Endothelial cell of umbilical vein (primary cell): ENCODE measurements around the gene TSN. TPM values are rescaled to one million over a fixed set of nuclear protein-coding genes. Genes with fewer than 3 reads are reported as not detected.
"Not testable (repeated sequence)": the region's sequence is repeated elsewhere in the genome, so short reads cannot be mapped to it uniquely, and the experiment has no call there.

Experiments
- BruUV-seq: library from RNA; stranded (reverse); fragments of 400-500 nt; replicated peaks from 2 replicates; lab custom pipeline; 2021; lab: Mats Ljungman, UMichigan
- CTCF ChIA-PET: fragments of 300-600, 350-600 bp; sonication (Branson Sonifier 250); formaldehyde crosslinking; loops from one replicate; lab custom pipeline; 2021; ENCODE audit warnings: antibody characterized with exemption, inconsistent platforms; lab: Charles Lee
- POLR2A ChIA-PET: fragments of 300-600, 350-600 bp; sonication (Branson Sonifier 250); formaldehyde crosslinking; loops from one replicate; lab custom pipeline; 2021; ENCODE audit warnings: antibody characterized with exemption, inconsistent platforms; lab: Charles Lee
- DNase-seq: peaks from one replicate; pipeline ENCODE4 v3.0.0-alpha.2; 2011; ENCODE audit warnings: low read depth, low spot score
- FAIRE-seq: peaks from 2 replicates; lab custom pipeline; 2011; peaks lifted over from hg19 to GRCh38; lab: Jason Lieb, UNC
- H2AFZ ChIP-seq: 2 replicates; pipeline ENCODE4 v1.6.0; 2012; ENCODE audit warnings: low read depth, low read length, control low read depth, inconsistent platforms
- H3K27ac ChIP-seq: 2 replicates; pipeline ENCODE4 v1.5.1; 2011; ENCODE audit warnings: low read depth, mild to moderate bottlenecking, control low read depth, low read length, moderate library complexity; ENCODE audit not compliant: insufficient read depth
- H3K27me3 ChIP-seq, 2 experiments: 2 replicates each; pipeline versions ENCODE4 v1.6.0 to v1.6.1; 2011; ENCODE audit warnings: low read length in 2 of 2, mixed read lengths in 1 of 2; ENCODE audit not compliant: control insufficient read depth in 2 of 2, insufficient read depth in 2 of 2
- H3K36me3 ChIP-seq, 2 experiments: 2 replicates in 1 of 2; 3 replicates in 1 of 2; pipeline ENCODE4 v1.5.1; 2011; ENCODE audit warnings: low read length in 2 of 2, mild to moderate bottlenecking in 1 of 2, moderate library complexity in 1 of 2; ENCODE audit not compliant: control insufficient read depth in 2 of 2, insufficient read depth in 2 of 2; ENCODE audit errors: extremely low read depth in 1 of 2
- H3K4me1 ChIP-seq: 3 replicates; pipeline ENCODE4 v1.5.1; 2011; ENCODE audit warnings: mild to moderate bottlenecking, low read length; ENCODE audit not compliant: control insufficient read depth, insufficient read depth; ENCODE audit errors: extremely low read depth
- H3K4me2 ChIP-seq: 2 replicates; pipeline ENCODE4 v1.6.1; 2011; ENCODE audit warnings: low read length, control low read depth, mixed read lengths; ENCODE audit not compliant: insufficient read depth
- H3K4me3 ChIP-seq, 3 experiments: fragments of 200-600 bp in 1 of 3; sonication (generic), shearing (Covaris generic) in 1 of 3; replicated peaks in 1 of 3; 2 replicates each; pipeline ENCODE4 v1.5.1; 2011 to 2016; ENCODE audit warnings: control low read depth in 3 of 3, low read length in 3 of 3, mild to moderate bottlenecking in 2 of 3, inconsistent platforms in 1 of 3, low read depth in 1 of 3, moderate library complexity in 1 of 3; ENCODE audit not compliant: insufficient read depth in 1 of 3
- H3K79me2 ChIP-seq: 2 replicates; pipeline ENCODE4 v1.6.0; 2012; ENCODE audit warnings: low read length, inconsistent platforms; ENCODE audit not compliant: control insufficient read depth, insufficient read depth
- H3K9ac ChIP-seq: replicated peaks from 2 replicates; pipeline ENCODE3; 2011; ENCODE audit warnings: low read length, control low read depth; ENCODE audit not compliant: insufficient read depth; ENCODE audit errors: extremely low read depth
- H3K9me1 ChIP-seq: replicated peaks from 3 replicates; pipeline ENCODE4 v1.6.0; 2011; ENCODE audit warnings: mild to moderate bottlenecking, low read length; ENCODE audit not compliant: control insufficient read depth, insufficient read depth; ENCODE audit errors: extremely low read depth
- H3K9me3 ChIP-seq: replicated peaks from 2 replicates; pipeline ENCODE4 v1.5.1; 2012; ENCODE audit warnings: low read length, inconsistent platforms; ENCODE audit not compliant: control insufficient read depth, insufficient read depth
- H4K20me1 ChIP-seq: replicated peaks from 2 replicates; pipeline ENCODE3; 2011; ENCODE audit warnings: mild to moderate bottlenecking, low read length; ENCODE audit not compliant: control insufficient read depth, insufficient read depth; ENCODE audit errors: extremely low read depth
- CTCF ChIP-seq, 2 donors: IDR thresholded peaks; 1 replicate in 1 of 2; 2 replicates in 1 of 2; pipeline ENCODE4 v1.5.1; 2011; ENCODE audit warnings: low read length in 2 of 2, mild to moderate bottlenecking in 2 of 2, moderate library complexity in 2 of 2, control low read depth in 1 of 2, inconsistent platforms in 1 of 2, low read depth in 1 of 2; ENCODE audit not compliant: insufficient read depth in 1 of 2; ENCODE audit errors: extremely low read depth in 1 of 2
- EZH2 ChIP-seq: IDR thresholded peaks from 2 replicates; pipeline ENCODE4 v1.6.1; 2012; ENCODE audit warnings: borderline replicate concordance, low read depth, mild to moderate bottlenecking, moderate library complexity, low read length, inconsistent platforms; ENCODE audit not compliant: severe bottlenecking
- MYC ChIP-seq: IDR thresholded peaks from one replicate; pipeline ENCODE4 v1.6.1; 2011; ENCODE audit warnings: mild to moderate bottlenecking, low read depth, low read length
- POLR2A ChIP-seq: IDR thresholded peaks from 2 replicates; pipeline ENCODE4 v1.6.1; 2012; ENCODE audit warnings: low read depth, mild to moderate bottlenecking, control low read depth, low read length
- POLR2AphosphoS5 ChIP-seq: IDR thresholded peaks from 2 replicates; pipeline ENCODE4 v1.6.1; 2012; ENCODE audit warnings: low read depth, mild to moderate bottlenecking, control low read depth, low read length, moderate library complexity; ENCODE audit not compliant: insufficient read depth
- dilution Hi-C: fragments of 300-500 bp; cut with MboI; formaldehyde crosslinking; loops from one replicate; pipeline ENCODE4 v1.15.0; 2019; ENCODE audit warnings: low sequenced_read_pairs; ENCODE audit not compliant: extremely low pct_ligation_motif_present
- intact Hi-C: fragments of 100-400 bp; cut with micrococcal nuclease; formaldehyde crosslinking; loops from one replicate; pipeline ENCODE4 v1.10.0; 2022
- polyA plus RNA-seq, 4 experiments: library from polyadenylated mRNA; depleted of rRNA in 3 of 4; stranded (reverse) in 3 of 4; unstranded in 1 of 4; fragments of >200 nt; gene quantifications; 2 replicates each; pipeline versions ENCODE4 v1.2.1 to v1.2.3, GENCODE V29; 2011 to 2012; ENCODE audit warnings: missing spikeins in 1 of 4
- total RNA-seq: library from RNA; stranded (reverse); gene quantifications from 2 replicates; pipeline ENCODE4 v1.2.3, GENCODE V29; 2021

TSN gene
- total and polyA plus RNA-seq, 2 donors (not counting 3 experiments of a cell fraction or from before 2014, with no cell fraction given), result 33.2 to 76.1 TPM

DNA sequence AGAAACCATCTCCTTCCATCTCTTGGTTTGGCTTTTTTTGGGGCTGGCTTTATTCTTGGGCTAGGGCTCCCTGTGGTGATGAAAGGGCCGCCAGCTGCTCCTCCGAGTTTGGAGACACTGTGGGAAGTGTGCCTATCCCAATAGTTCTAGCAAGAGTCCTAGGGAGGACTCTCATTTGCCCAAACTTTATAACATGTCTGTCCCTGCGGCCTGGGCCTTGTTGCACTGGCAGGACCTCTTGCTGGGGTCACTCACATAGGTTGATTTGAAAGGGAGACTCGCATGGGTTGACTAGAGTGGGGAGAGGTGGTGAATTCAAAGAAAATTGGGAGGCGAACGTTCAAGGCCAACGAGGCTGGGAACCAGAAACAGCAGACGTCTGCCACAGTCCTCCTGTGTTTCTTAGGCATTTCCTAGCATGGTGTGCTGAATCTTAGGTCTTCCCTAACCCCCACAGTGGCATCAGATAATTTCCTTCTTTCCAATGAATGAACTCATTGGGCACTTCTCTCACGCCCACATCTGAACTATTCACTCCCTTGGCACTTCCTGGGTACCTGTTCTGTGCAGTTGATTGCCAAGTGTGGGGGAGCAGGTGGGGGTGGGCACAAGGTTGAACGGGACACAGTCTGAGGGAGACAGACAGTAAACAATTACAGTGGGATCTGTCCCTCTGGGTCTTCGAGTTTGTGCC, 45.5 kb upstream of the TSN start:
- BruUV-seq, result no TSS peak
- H3K4me2 ChIP-seq, result no peak overlapping the region
- intact Hi-C loops, result loop anchor here (10.0 kb wide), 1 partner anchor 615 kb away; no protein-coding TSS in a partner anchor

DNA sequence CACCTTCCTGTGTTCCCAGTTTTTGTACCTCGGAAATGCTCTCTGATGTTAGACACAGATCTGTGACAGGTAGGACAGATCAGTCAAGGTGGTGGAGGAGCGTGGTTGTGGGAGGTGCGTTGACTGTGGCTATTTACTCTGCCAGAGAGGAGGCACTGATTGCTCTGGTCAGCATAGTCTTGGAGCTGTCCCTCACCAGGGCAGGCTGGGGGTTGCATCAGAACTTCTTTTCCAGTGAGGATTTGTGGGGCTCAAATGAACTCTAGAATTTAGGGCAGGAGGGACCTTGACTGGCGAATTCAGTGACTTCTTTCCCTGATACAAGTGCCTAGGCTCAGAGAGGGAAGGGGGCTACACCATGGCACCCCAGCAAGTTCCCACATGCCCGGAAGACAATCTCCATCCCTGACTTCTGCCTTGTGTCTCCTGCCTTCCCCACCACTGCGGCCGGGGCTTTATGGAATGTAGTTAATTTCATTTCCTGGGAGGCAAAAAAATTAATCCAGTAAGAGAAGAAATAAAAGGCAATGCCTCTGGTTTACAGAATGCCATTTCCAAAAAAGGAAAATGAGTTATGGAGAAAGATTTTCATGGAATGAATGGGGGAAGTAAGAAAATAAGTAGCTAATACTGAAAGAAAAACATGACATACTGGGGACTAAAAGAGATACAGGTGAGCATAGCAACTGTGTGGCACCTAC, 44.8 kb upstream of the TSN start:
- Histone ChIP-seq H4K20me1 (no peaks in the 10 kb centered on the region), H3K4me1 (no peaks in the 10 kb centered on the region), H3K36me3 (no peaks in the 10 kb centered on the region), H3K27me3 (peaks cover 3 to 10% of the 10 kb centered on the region in 2 experiments), H3K79me2 (no peaks in the 10 kb centered on the region), H3K4me3 (no peak overlapping the region), H3K9me3 (no peaks in the 10 kb centered on the region), H3K9ac (no peak overlapping the region), H3K4me2 (no peak overlapping the region), H3K9me1 (no peaks in the 10 kb centered on the region), H2AFZ (no peak overlapping the region), H3K27ac (no peak overlapping the region)
- TF ChIP-seq CTCF (IDR thresholded peaks at IDR 0.05; ENCODE audit: extremely low read depth in 1 of 2, insufficient read depth in 1 of 2, low read depth in 1 of 2, low read length in 2 of 2), result no peak
- TF ChIP-seq EZH2, result no peak
- dilution Hi-C loops, result no loop called here
- FAIRE-seq (no peak), DNase-seq (no peak)
- ChIA-PET CTCF (no interaction called here), POLR2A (no interaction called here)
- BruUV-seq, result no TSS peak
- intact Hi-C loops, result loop anchor here (10.0 kb wide), 1 partner anchor 616 kb away; no protein-coding TSS in a partner anchor

More for the DNA sequence above, 45.5 kb upstream of the TSN start:
- Histone ChIP-seq H3K36me3 (no peaks in the 10 kb centered on the region), H4K20me1 (no peaks in the 10 kb centered on the region), H3K9ac (no peak overlapping the region), H3K4me3 (no peak overlapping the region), H3K79me2 (no peaks in the 10 kb centered on the region), H3K4me1 (no peaks in the 10 kb centered on the region), H3K27me3 (peaks cover 3 to 10% of the 10 kb centered on the region in 2 experiments), H3K9me3 (no peaks in the 10 kb centered on the region), H3K9me1 (no peaks in the 10 kb centered on the region), H2AFZ (no peak overlapping the region), H3K27ac (no peak overlapping the region)
- ChIA-PET POLR2A (no interaction called here), CTCF (no interaction called here)
- DNase-seq, result no peak
- dilution Hi-C loops, result no loop called here
- TF ChIP-seq POLR2A, result no peak
- no peak for TF ChIP-seq MYC
- no peak for TF ChIP-seq POLR2AphosphoS5
- no peak for FAIRE-seq

DNA sequence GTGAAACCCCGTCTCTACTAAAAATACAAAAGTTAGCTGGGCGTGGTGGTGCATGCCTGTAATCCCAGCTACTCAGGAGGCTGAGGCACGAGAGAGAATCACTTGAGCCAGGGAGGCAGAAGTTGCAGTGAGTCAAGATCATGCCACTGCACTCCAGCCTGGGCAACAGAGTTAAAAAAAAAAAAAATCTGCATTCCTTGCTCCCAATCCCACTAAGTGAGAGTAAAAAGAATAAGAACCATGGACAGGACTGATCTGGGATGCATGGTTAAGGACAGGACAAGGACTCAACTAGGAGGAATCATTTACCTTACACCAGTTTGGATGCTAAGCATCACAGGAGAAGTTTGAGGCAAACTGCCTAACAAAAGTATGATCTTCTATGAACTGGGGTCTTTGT, 44.0 kb upstream of the TSN start:
- CTCF ChIA-PET, POLR2A ChIA-PET, H3K9me1 ChIP-seq, H3K36me3 ChIP-seq, dilution Hi-C loops, FAIRE-seq, H3K9me3 ChIP-seq, H3K9ac ChIP-seq, H3K4me1 ChIP-seq, H3K4me2 ChIP-seq, BruUV-seq, H3K27ac ChIP-seq, DNase-seq, H3K79me2 ChIP-seq, H3K4me3 ChIP-seq, H2AFZ ChIP-seq, H4K20me1 ChIP-seq: not testable (repeated sequence)
- intact Hi-C loops, result loop anchor here (10.0 kb wide), 1 partner anchor 617 kb away; no protein-coding TSS in a partner anchor
- peaks cover 3 to 10% of the 10 kb centered on the region in 2 experiments for H3K27me3 ChIP-seq
